ENCODE data around the gene ATG2A.
A peak's percentile ranks its signal among the peaks of the same experiment; 100 is the strongest.

The ATG2A gene

GRCh38 chr11:64850979-64851567 lies 65.9 kb downstream of the ATG2A start:
- H3K4me1 ChIP-seq = peaks cover 1 to 80% (median 67%) of the 10 kb centered on the region in 4 donors
- no peaks in the 10 kb centered on the region for H3K9me3 ChIP-seq
- H3K27ac ChIP-seq = peak overlapping the region; percentile 48 to 97
- no peak for DNase-seq
- H3K36me3 ChIP-seq = peaks cover 20 to 36% (median 32%) of the 10 kb centered on the region in 3 donors
- no peaks in the 10 kb centered on the region for H3K27me3 ChIP-seq
- no peak for TF ChIP-seq CTCF (IDR thresholded peaks at IDR 0.05)
- H3K4me3 ChIP-seq = no peak overlapping the region
- intact Hi-C loops (cut with DNase I; ENCODE audit: low total_unique reads) = loop anchor here (5.0 kb wide), 1 partner anchor 161 kb away; the partner anchor contains the start of gene ARL2

- no peak overlapping the region for H3K4me3 ChIP-seq
- no peaks in the 10 kb centered on the region for H3K9me3 ChIP-seq
- peak overlapping the region; percentile 48 to 97 for H3K27ac ChIP-seq
- TF ChIP-seq CTCF (IDR thresholded peaks at IDR 0.05) = no peak
- intact Hi-C loops (cut with DNase I; ENCODE audit: low total_unique reads) = loop anchor here (2.0 to 5.0 kb wide), 2 partner anchors 39 to 163 kb away; partner anchors contain the start of gene ARL2
- H3K27me3 ChIP-seq = peaks cover 0 to 2% of the 10 kb centered on the region in 2 donors
- no peak for DNase-seq
- peaks cover 0 to 72% (median 56%) of the 10 kb centered on the region in 4 donors for H3K4me1 ChIP-seq
- H3K36me3 ChIP-seq = peaks cover 20 to 33% (median 32%) of the 10 kb centered on the region in 3 donors
Measured at GRCh38 chr11:64849598-64850356, 67.2 kb downstream of the ATG2A start.

- peaks cover 13 to 26% (median 25%) of the 10 kb centered on the region in 3 donors for H3K36me3 ChIP-seq
- DNase-seq = no peak
- H3K4me1 ChIP-seq = peaks cover 0 to 72% (median 55%) of the 10 kb centered on the region in 4 donors
- intact Hi-C loops (cut with DNase I; ENCODE audit: low total_unique reads) = loop anchor here (2.0 kb wide), 1 partner anchor 40 kb away; no protein-coding TSS in a partner anchor
- H3K27ac ChIP-seq = peak overlapping the region; percentile 48 to 97
- H3K9me3 ChIP-seq = no peaks in the 10 kb centered on the region
- no peak for TF ChIP-seq CTCF (IDR thresholded peaks at IDR 0.05)
- peaks cover 0 to 5% of the 10 kb centered on the region in 2 donors for H3K27me3 ChIP-seq
- no peak overlapping the region for H3K4me3 ChIP-seq
Measured at GRCh38 chr11:64848826-64849597, 68.0 kb downstream of the ATG2A start.

DNA sequence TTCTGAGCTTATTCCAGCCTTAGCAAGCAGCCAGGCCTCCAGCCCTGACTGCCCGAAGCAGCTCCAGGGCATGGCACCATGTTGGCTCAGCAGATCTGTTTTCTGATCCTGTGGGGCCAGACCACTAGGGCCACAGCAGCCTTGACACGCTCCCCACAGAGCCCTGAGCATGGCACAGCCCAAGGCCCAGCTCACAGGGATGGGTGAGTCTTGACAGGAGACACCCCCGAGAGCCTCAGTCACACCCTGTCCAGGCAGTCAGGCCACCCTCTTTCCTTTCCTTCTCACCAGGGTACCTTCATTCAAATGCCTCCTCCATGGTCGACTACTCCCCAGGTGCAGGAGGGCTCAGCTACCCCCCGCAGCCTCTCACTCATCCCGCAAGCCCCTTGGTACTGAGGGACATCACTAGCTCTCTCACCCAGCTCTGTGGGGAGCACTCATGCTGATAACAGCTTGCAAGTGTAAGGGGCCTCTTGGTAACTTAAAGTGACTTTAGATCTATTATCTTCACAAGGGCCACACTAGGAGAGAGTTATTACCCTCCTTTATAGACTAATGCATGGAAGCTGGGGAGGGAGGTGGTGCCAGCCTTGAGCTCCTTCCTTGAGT lies 68.7 kb downstream of the ATG2A start:
- no peaks in the 10 kb centered on the region for H3K9me3 ChIP-seq
- H3K4me3 ChIP-seq = no peak overlapping the region
- peaks cover 0 to 5% of the 10 kb centered on the region in 2 donors for H3K27me3 ChIP-seq
- TF ChIP-seq CTCF (IDR thresholded peaks at IDR 0.05) = no peak
- H3K36me3 ChIP-seq = peaks cover 6 to 19% (median 18%) of the 10 kb centered on the region in 3 donors
- H3K27ac ChIP-seq = peak overlapping the region; percentile 48 to 97
- intact Hi-C loops (cut with DNase I; ENCODE audit: low total_unique reads) = loop anchor here (2.0 kb wide), 1 partner anchor 40 kb away; no protein-coding TSS in a partner anchor
- peaks cover 0 to 67% (median 51%) of the 10 kb centered on the region in 4 donors for H3K4me1 ChIP-seq
- no peak for DNase-seq
